Measurements from ENCODE around the gene LIPI.
A peak's percentile ranks its signal among the peaks of the same experiment; 100 is the strongest.
"Not testable (repeated sequence)": the region's sequence is repeated elsewhere in the genome, so short reads cannot be mapped to it uniquely, and the experiment has no call there.

Gene LIPI

GRCh38 chr21:14210738-14211137, at the start of gene LIPI:
TSS of gene LIPI (minus strand) at chr21:14210955. CDS start at chr21:14210845, 110 bp downstream.
- DNase-seq (ENCODE audit: extremely low read depth in 1 of 2, low read depth in 1 of 2), result no peak

- DNase-seq (ENCODE audit: extremely low read depth in 1 of 2, low read depth in 1 of 2), result no peak
Measured at GRCh38 chr21:14260174-14260764, 49.5 kb upstream of the LIPI start.

GRCh38 chr21:14259747-14260146, 49.0 kb upstream of the LIPI start:
- DNase-seq (ENCODE audit: extremely low read depth in 1 of 2, low read depth in 1 of 2), result no peak

- no peak for DNase-seq (ENCODE audit: extremely low read depth in 1 of 2, low read depth in 1 of 2)
Measured at GRCh38 chr21:14251336-14251735, 40.6 kb upstream of the LIPI start.

GRCh38 chr21:14245711-14246110, 35.0 kb upstream of the LIPI start:
- DNase-seq (ENCODE audit: extremely low read depth in 1 of 2, low read depth in 1 of 2), result no peak

GRCh38 chr21:14244911-14245310, 34.2 kb upstream of the LIPI start:
- no peak for DNase-seq (ENCODE audit: extremely low read depth in 1 of 2, low read depth in 1 of 2)

GRCh38 chr21:14243874-14244273, 33.1 kb upstream of the LIPI start:
- no peak for DNase-seq (ENCODE audit: extremely low read depth in 1 of 2, low read depth in 1 of 2)

- DNase-seq (ENCODE audit: extremely low read depth in 1 of 2, low read depth in 1 of 2), result no peak
Measured at GRCh38 chr21:14243461-14243860, 32.7 kb upstream of the LIPI start.

GRCh38 chr21:14241297-14241696, 30.5 kb upstream of the LIPI start:
- no peak for DNase-seq (ENCODE audit: extremely low read depth in 1 of 2, low read depth in 1 of 2)

- no peak for DNase-seq (ENCODE audit: extremely low read depth in 1 of 2, low read depth in 1 of 2)
Measured at GRCh38 chr21:14239281-14239680, 28.5 kb upstream of the LIPI start.

- no peak for DNase-seq (ENCODE audit: extremely low read depth in 1 of 2, low read depth in 1 of 2)
Measured at GRCh38 chr21:14236180-14236579, 25.4 kb upstream of the LIPI start.

- no peak for DNase-seq (ENCODE audit: extremely low read depth in 1 of 2, low read depth in 1 of 2)
Measured at GRCh38 chr21:14235101-14235500, 24.3 kb upstream of the LIPI start.

GRCh38 chr21:14229399-14229798, 18.6 kb upstream of the LIPI start:
- no peak for DNase-seq (ENCODE audit: extremely low read depth in 1 of 2, low read depth in 1 of 2)

- no peak for DNase-seq (ENCODE audit: extremely low read depth in 1 of 2, low read depth in 1 of 2)
Measured at GRCh38 chr21:14223365-14223764, 12.6 kb upstream of the LIPI start.

GRCh38 chr21:14215971-14216641, 5.4 kb upstream of the LIPI start, which contains the start of gene RBM11:
TSS of gene RBM11 (plus strand) at chr21:14216157. CDS start at chr21:14216187, 30 bp downstream.
- DNase-seq (ENCODE audit: extremely low read depth in 1 of 2, low read depth in 1 of 2), result peak; percentile 53 to 55

GRCh38 chr21:14213164-14213563, 2.4 kb upstream of the LIPI start:
- no peak for DNase-seq (ENCODE audit: extremely low read depth in 1 of 2, low read depth in 1 of 2)

GRCh38 chr21:14206222-14206621, 4.5 kb downstream of the LIPI start:
- no peak for DNase-seq (ENCODE audit: extremely low read depth in 1 of 2, low read depth in 1 of 2)

GRCh38 chr21:14166463-14167223, 44.1 kb downstream of the LIPI start:
- DNase-seq (ENCODE audit: extremely low read depth in 1 of 2, low read depth in 1 of 2), result not testable (repeated sequence)

GRCh38 chr21:14143999-14144398, 66.8 kb downstream of the LIPI start:
- DNase-seq (ENCODE audit: extremely low read depth in 1 of 2, low read depth in 1 of 2), result no peak

GRCh38 chr21:14124266-14124665, 86.5 kb downstream of the LIPI start:
- DNase-seq (ENCODE audit: extremely low read depth in 1 of 2, low read depth in 1 of 2), result no peak

GRCh38 chr21:14121719-14122118, 89.0 kb downstream of the LIPI start:
- no peak for DNase-seq (ENCODE audit: extremely low read depth in 1 of 2, low read depth in 1 of 2)
